ENCODE results near the gene PDE11A. TPM values are rescaled to one million over a fixed set of nuclear protein-coding genes. Genes with fewer than 3 reads are reported as not detected.

The PDE11A gene
- total RNA-seq, 1 donor from 2014 or later: 0.27 TPM

- peaks cover 2% of the 10 kb centered on the region for H3K4me1 Mint-ChIP-seq (ENCODE audit: low read depth, unreplicated experiment)
Observed at GRCh38 chr2:177883177-177883576, 189.4 kb downstream of the PDE11A start.

GRCh38 chr2:177882501-177882900, 190.1 kb downstream of the PDE11A start:
- H3K36me3 Mint-ChIP-seq (ENCODE audit: unreplicated experiment): no peaks in the 10 kb centered on the region
- H3K27me3 Mint-ChIP-seq (ENCODE audit: unreplicated experiment): no peaks in the 10 kb centered on the region
- no peak overlapping the region for H3K27ac Mint-ChIP-seq (ENCODE audit: unreplicated experiment)
- H3K4me1 Mint-ChIP-seq (ENCODE audit: low read depth, unreplicated experiment): peaks cover 2% of the 10 kb centered on the region
- no peak for DNase-seq
- TF ChIP-seq CTCF (IDR thresholded peaks at IDR 0.05; ENCODE audit: partially characterized antibody, unreplicated experiment): no peak
- H3K4me3 Mint-ChIP-seq (ENCODE audit: unreplicated experiment): no peak overlapping the region
- H3K9me3 Mint-ChIP-seq (ENCODE audit: unreplicated experiment): no peaks in the 10 kb centered on the region

More at GRCh38 chr2:177883177-177883576, 189.4 kb downstream of the PDE11A start:
- Mint-ChIP-seq H3K36me3 (ENCODE audit: unreplicated experiment) (no peaks in the 10 kb centered on the region), H3K27ac (ENCODE audit: unreplicated experiment) (no peak overlapping the region), H3K9me3 (ENCODE audit: unreplicated experiment) (no peaks in the 10 kb centered on the region), H3K27me3 (ENCODE audit: unreplicated experiment) (no peaks in the 10 kb centered on the region), H3K4me3 (ENCODE audit: unreplicated experiment) (no peak overlapping the region)
- DNase-seq: no peak
- TF ChIP-seq CTCF (IDR thresholded peaks at IDR 0.05; ENCODE audit: partially characterized antibody, unreplicated experiment): no peak

- DNase-seq: no peak
- Mint-ChIP-seq H3K27me3 (ENCODE audit: unreplicated experiment) (no peaks in the 10 kb centered on the region), H3K9me3 (ENCODE audit: unreplicated experiment) (no peaks in the 10 kb centered on the region), H3K4me3 (ENCODE audit: unreplicated experiment) (no peak overlapping the region), H3K4me1 (ENCODE audit: low read depth, unreplicated experiment) (peaks cover 3% of the 10 kb centered on the region), H3K36me3 (ENCODE audit: unreplicated experiment) (no peaks in the 10 kb centered on the region), H3K27ac (ENCODE audit: unreplicated experiment) (no peak overlapping the region)
- TF ChIP-seq CTCF (IDR thresholded peaks at IDR 0.05; ENCODE audit: partially characterized antibody, unreplicated experiment): no peak
Observed at GRCh38 chr2:177881921-177882320, 190.7 kb downstream of the PDE11A start.

GRCh38 chr2:177881008-177881747, 191.4 kb downstream of the PDE11A start:
- Mint-ChIP-seq H3K36me3 (ENCODE audit: unreplicated experiment) (no peaks in the 10 kb centered on the region), H3K9me3 (ENCODE audit: unreplicated experiment) (no peaks in the 10 kb centered on the region), H3K4me1 (ENCODE audit: low read depth, unreplicated experiment) (peaks cover 5% of the 10 kb centered on the region), H3K4me3 (ENCODE audit: unreplicated experiment) (no peak overlapping the region), H3K27me3 (ENCODE audit: unreplicated experiment) (no peaks in the 10 kb centered on the region), H3K27ac (ENCODE audit: unreplicated experiment) (no peak overlapping the region)
- no peak for DNase-seq
- no peak for TF ChIP-seq CTCF (IDR thresholded peaks at IDR 0.05; ENCODE audit: partially characterized antibody, unreplicated experiment)

- Mint-ChIP-seq H3K36me3 (ENCODE audit: unreplicated experiment) (no peaks in the 10 kb centered on the region), H3K9me3 (ENCODE audit: unreplicated experiment) (no peaks in the 10 kb centered on the region), H3K27ac (ENCODE audit: unreplicated experiment) (no peak overlapping the region), H3K4me1 (ENCODE audit: low read depth, unreplicated experiment) (peaks cover 5% of the 10 kb centered on the region), H3K4me3 (ENCODE audit: unreplicated experiment) (no peak overlapping the region), H3K27me3 (ENCODE audit: unreplicated experiment) (no peaks in the 10 kb centered on the region)
- DNase-seq: no peak
- TF ChIP-seq CTCF (IDR thresholded peaks at IDR 0.05; ENCODE audit: partially characterized antibody, unreplicated experiment): no peak
Observed at GRCh38 chr2:177880285-177880684, 192.3 kb downstream of the PDE11A start.
